HCT116 (cell line): ENCODE results near the gene HSPA12A. TPM values are rescaled to one million over a fixed set of nuclear protein-coding genes. Genes with fewer than 3 reads are reported as not detected.

ENCODE experiments used
- ATAC-seq: fragments of 200-7000 bp; cut with Tn5 transposase; 2 replicates; pipeline ENCODE4 v1.9.1; 2020; ENCODE audit warnings: mild to moderate bottlenecking, moderate library complexity
- BruUV-seq: library from RNA; stranded (reverse); fragments of 400-500 nt; replicated peaks from 2 replicates; lab custom pipeline; 2021; lab: Mats Ljungman, UMichigan
- CTCF ChIA-PET: fragments of 300-600 bp; sonication (Branson Sonifier 250); formaldehyde crosslinking; loops from one replicate; lab custom pipeline; 2021; ENCODE audit warnings: antibody characterized with exemption; lab: Charles Lee
- POLR2A ChIA-PET: fragments of 300-600, 350-600 bp; sonication (Branson Sonifier 250); formaldehyde crosslinking; loops from one replicate; lab custom pipeline; 2021; ENCODE audit warnings: antibody characterized with exemption; lab: Charles Lee
- RAD21 ChIA-PET, 2 experiments: fragments of 300-600 bp; sonication (Branson Sonifier 250); formaldehyde crosslinking; loops; one replicate each; lab custom pipeline; 2023; ENCODE audit warnings: low total read pairs in 2 of 2; ENCODE audit not compliant: uncharacterized antibody in 2 of 2, unreplicated experiment in 2 of 2, low non-redundant PET in 1 of 2; lab: Charles Lee
- DNase-seq: peaks from one replicate; pipeline ENCODE4 v3.0.0-alpha.2; 2010; ENCODE audit warnings: low read depth, low spot score
- H2AFZ ChIP-seq: fragments of 200-600 bp; shearing (Covaris generic), sonication (generic); 2 replicates; pipeline ENCODE4 v1.6.1; 2017; ENCODE audit warnings: low read depth, mixed run types, mixed read lengths, antibody characterized with exemption, low read length; ENCODE audit not compliant: poor library complexity, severe bottlenecking
- H3K27ac ChIP-seq: 2 replicates; pipeline ENCODE4 v1.5.1; 2012; ENCODE audit warnings: low read depth, low read length
- H3K27me3 ChIP-seq: fragments of 200-600 bp; sonication (generic); 2 replicates; pipeline ENCODE4 v1.6.1; 2016; ENCODE audit warnings: mixed run types, low read length, mixed read lengths; ENCODE audit not compliant: insufficient read depth
- H3K36me3 ChIP-seq, 2 experiments: fragments of 200-500 bp in 1 of 2; fragments of 200-600 bp in 1 of 2; sonication (Bioruptor generic) in 1 of 2; sonication (generic) in 1 of 2; 2 replicates each; pipeline versions ENCODE4 v1.5.1 to v1.6.1; 2014 to 2016; ENCODE audit warnings: low read length in 2 of 2, inconsistent platforms in 1 of 2, mixed read lengths in 1 of 2, mixed run types in 1 of 2; ENCODE audit not compliant: insufficient read depth in 2 of 2, control insufficient read depth in 1 of 2
- H3K4me1 ChIP-seq, 2 experiments: fragments of 200-600 bp in 1 of 2; sonication (generic) in 1 of 2; 2 replicates each; pipeline versions ENCODE4 v1.5.1 to v1.6.1; 2012 to 2017; ENCODE audit warnings: low read length in 2 of 2, inconsistent platforms in 1 of 2, mild to moderate bottlenecking in 1 of 2, mixed read lengths in 1 of 2, mixed run types in 1 of 2, moderate library complexity in 1 of 2; ENCODE audit not compliant: insufficient read depth in 2 of 2, control insufficient read depth in 1 of 2
- H3K4me2 ChIP-seq: fragments of 200-600 bp; sonication (generic); 2 replicates; pipeline ENCODE4 v1.6.1; 2017; ENCODE audit warnings: mixed run types, low read length, mixed read lengths
- H3K4me3 ChIP-seq, 2 experiments: fragments of 200-600 bp in 1 of 2; sonication (generic) in 1 of 2; replicated peaks in 1 of 2; 2 replicates each; pipeline ENCODE4 v1.5.1; 2011 to 2016; ENCODE audit warnings: low read length in 2 of 2, control low read depth in 1 of 2, low read depth in 1 of 2, mild to moderate bottlenecking in 1 of 2, mixed read lengths in 1 of 2, mixed run types in 1 of 2
- H3K79me2 ChIP-seq: fragments of 200-600 bp; sonication (generic); 2 replicates; pipeline ENCODE4 v1.6.1; 2017; ENCODE audit warnings: mild to moderate bottlenecking, mixed run types, low read length, moderate library complexity, mixed read lengths; ENCODE audit not compliant: insufficient read depth
- H3K9ac ChIP-seq: fragments of 200-600 bp; sonication (generic); 2 replicates; pipeline ENCODE4 v1.6.1; 2016; ENCODE audit warnings: low read length, mixed read lengths
- H3K9me2 ChIP-seq: fragments of 200-600 bp; sonication (generic), shearing (Covaris generic); 2 replicates; pipeline ENCODE4 v1.6.1; 2017; ENCODE audit warnings: mixed run types, mild to moderate bottlenecking, moderate library complexity; ENCODE audit not compliant: insufficient read depth
- H3K9me3 ChIP-seq, 2 experiments: fragments of 200-500 bp in 1 of 2; fragments of 200-600 bp in 1 of 2; sonication (Bioruptor generic) in 1 of 2; sonication (generic) in 1 of 2; 2 replicates each; pipeline ENCODE4 v1.6.1; 2014 to 2017; ENCODE audit warnings: low read length in 2 of 2, mixed read lengths in 2 of 2, inconsistent platforms in 1 of 2, low read depth in 1 of 2, mild to moderate bottlenecking in 1 of 2, mixed run types in 1 of 2, moderate library complexity in 1 of 2; ENCODE audit not compliant: control insufficient read depth in 1 of 2, insufficient read depth in 1 of 2
- H4K20me1 ChIP-seq: fragments of 200-600 bp; sonication (generic), shearing (Covaris generic); 2 replicates; pipeline ENCODE4 v1.6.1; 2017; ENCODE audit warnings: mixed run types, mild to moderate bottlenecking, moderate library complexity; ENCODE audit not compliant: insufficient read depth
- CBX3 ChIP-seq: IDR thresholded peaks from 2 replicates; pipeline ENCODE4 v1.6.1; 2012; ENCODE audit warnings: low read depth
- CEBPB ChIP-seq: IDR thresholded peaks from 2 replicates; pipeline ENCODE4 v1.6.1; 2012; ENCODE audit warnings: low read depth
- EGR1 ChIP-seq: IDR thresholded peaks from 2 replicates; pipeline ENCODE4 v1.6.1; 2012; ENCODE audit warnings: low read depth
- ELF1 ChIP-seq: IDR thresholded peaks from 2 replicates; pipeline ENCODE4 v1.6.1; 2012; ENCODE audit warnings: low read depth, borderline replicate concordance
- EZH2 ChIP-seq: fragments of 200-600 bp; sonication (generic); IDR thresholded peaks from 2 replicates; pipeline ENCODE4 v1.6.1; 2017; ENCODE audit warnings: antibody characterized with exemption, mixed run types
- EZH2phosphoT487 ChIP-seq: fragments of 200-600 bp; IDR thresholded peaks from 2 replicates; pipeline ENCODE4 v1.6.1; 2018; ENCODE audit warnings: antibody characterized with exemption, borderline replicate concordance
- JUND ChIP-seq: IDR thresholded peaks from 2 replicates; pipeline ENCODE4 v1.6.1; 2012
- POLR2A ChIP-seq: IDR thresholded peaks from 2 replicates; pipeline ENCODE4 v1.7.0; 2011; ENCODE audit warnings: borderline replicate concordance; ENCODE audit not compliant: insufficient read depth, insufficient read length; ENCODE audit errors: extremely low read depth
- POLR2AphosphoS5 ChIP-seq: IDR thresholded peaks from 2 replicates; pipeline ENCODE4 v1.6.1; 2011; ENCODE audit warnings: mild to moderate bottlenecking, low read depth, low read length, moderate library complexity
- RAD21 ChIP-seq: IDR thresholded peaks from 2 replicates; pipeline ENCODE4 v1.6.1; 2012; ENCODE audit warnings: low read depth, mild to moderate bottlenecking
- SP1 ChIP-seq: IDR thresholded peaks from 2 replicates; pipeline ENCODE4 v1.6.1; 2012; ENCODE audit warnings: low read depth
- SRF ChIP-seq: IDR thresholded peaks from 2 replicates; pipeline ENCODE4 v1.6.1; 2012; ENCODE audit warnings: low read depth
- TCF7L2 ChIP-seq: IDR thresholded peaks from 2 replicates; pipeline ENCODE4 v1.7.0; 2011; ENCODE audit warnings: borderline replicate concordance, inconsistent platforms; ENCODE audit not compliant: insufficient read depth, insufficient read length; ENCODE audit errors: extremely low read depth
- YY1 ChIP-seq: IDR thresholded peaks from 2 replicates; pipeline ENCODE4 v1.6.1; 2011; ENCODE audit warnings: low read length, low read depth, moderate library complexity, mild to moderate bottlenecking; ENCODE audit not compliant: insufficient replicate concordance; ENCODE audit errors: extremely low read depth
- ZFX ChIP-seq: fragments of 450-650 bp; IDR thresholded peaks from 2 replicates; pipeline ENCODE4 v1.6.1; 2017
- ZNF274 ChIP-seq: fragments of 200-500 bp; sonication (Bioruptor generic); IDR thresholded peaks from 2 replicates; pipeline ENCODE4 v1.6.1; 2014; ENCODE audit warnings: mild to moderate bottlenecking, low read depth, low read length, inconsistent platforms
- intact Hi-C: fragments of 100-400 bp; cut with micrococcal nuclease; formaldehyde crosslinking; loops from 2 replicates; pipeline ENCODE4 v1.10.0; 2022
- total RNA-seq: library from RNA; stranded (reverse); gene quantifications from one replicate; pipeline ENCODE4 v1.2.1, GENCODE V29; 2021; ENCODE audit not compliant: unreplicated experiment
- TF ChIP-seq, protein P1 (sequence below): IDR thresholded peaks from 2 replicates; pipeline ENCODE4 v1.6.1; 2011; ENCODE audit warnings: mild to moderate bottlenecking, low read length, moderate library complexity; ENCODE audit not compliant: insufficient replicate concordance; ENCODE audit errors: extremely low read depth
- TF ChIP-seq, protein P2 (sequence below): IDR thresholded peaks from 2 replicates; pipeline ENCODE4 v1.6.1; 2012
- TF ChIP-seq, protein P3 (sequence below), 3 experiments: fragments of 200-600 bp in 1 of 3; sonication (generic) in 1 of 3; IDR thresholded peaks in 2 of 3; conservative IDR thresholded peaks in 1 of 3; 2 replicates each; pipeline ENCODE4 v1.5.1; 2012 to 2017; ENCODE audit warnings: low read depth in 2 of 3, low read length in 2 of 3, antibody characterized with exemption in 1 of 3, borderline replicate concordance in 1 of 3, control low read depth in 1 of 3, mild to moderate bottlenecking in 1 of 3, mixed read lengths in 1 of 3, mixed run types in 1 of 3, moderate library complexity in 1 of 3; ENCODE audit not compliant: insufficient read depth in 1 of 3
- TF ChIP-seq, protein P4 (sequence below): IDR thresholded peaks from 2 replicates; pipeline ENCODE4 v1.6.1; 2012

Gene HSPA12A
- total RNA-seq, 1 experiment from 2014 or later: 19.8 TPM

DNA sequence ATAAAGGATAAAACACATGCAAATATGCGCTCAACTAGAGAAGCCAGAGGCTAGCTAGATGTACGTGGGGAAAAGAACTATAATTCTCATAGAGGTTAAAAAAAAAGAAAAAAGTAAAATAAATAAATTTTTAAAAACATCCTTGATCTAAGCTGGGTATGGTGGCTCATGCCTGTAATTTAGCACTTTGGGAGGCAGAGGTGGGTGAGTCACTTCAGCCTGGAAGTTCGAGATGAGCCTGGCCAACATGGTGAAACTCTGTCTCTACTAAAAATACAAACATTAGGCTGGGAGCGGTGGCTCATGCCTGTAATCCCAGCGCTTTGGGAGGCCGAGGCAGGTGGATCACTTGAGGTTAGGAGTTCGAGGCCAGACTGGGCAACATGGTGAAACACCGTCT, 18.6 kb upstream of the HSPA12A start:
- no peak overlapping the region for H2AFZ ChIP-seq
- RAD21 ChIA-PET: no interaction called here
- CTCF ChIA-PET: no interaction called here
- H3K79me2 ChIP-seq: no peaks in the 10 kb centered on the region
- no peak overlapping the region for H3K27ac ChIP-seq
- no peaks in the 10 kb centered on the region for H4K20me1 ChIP-seq
- no peaks in the 10 kb centered on the region for H3K4me1 ChIP-seq
- TF ChIP-seq EZH2phosphoT487 (no peak), POLR2AphosphoS5 (no peak), CBX3 (no peak), YY1 (no peak), RAD21 (no peak), CEBPB (no peak), SP1 (no peak), ELF1 (no peak), ZNF274 (no peak), ZFX (no peak), EZH2 (no peak), POLR2A (no peak), JUND (no peak), SRF (no peak), TCF7L2 (no peak), EGR1 (no peak)
- TF ChIP-seq, protein P1, sequence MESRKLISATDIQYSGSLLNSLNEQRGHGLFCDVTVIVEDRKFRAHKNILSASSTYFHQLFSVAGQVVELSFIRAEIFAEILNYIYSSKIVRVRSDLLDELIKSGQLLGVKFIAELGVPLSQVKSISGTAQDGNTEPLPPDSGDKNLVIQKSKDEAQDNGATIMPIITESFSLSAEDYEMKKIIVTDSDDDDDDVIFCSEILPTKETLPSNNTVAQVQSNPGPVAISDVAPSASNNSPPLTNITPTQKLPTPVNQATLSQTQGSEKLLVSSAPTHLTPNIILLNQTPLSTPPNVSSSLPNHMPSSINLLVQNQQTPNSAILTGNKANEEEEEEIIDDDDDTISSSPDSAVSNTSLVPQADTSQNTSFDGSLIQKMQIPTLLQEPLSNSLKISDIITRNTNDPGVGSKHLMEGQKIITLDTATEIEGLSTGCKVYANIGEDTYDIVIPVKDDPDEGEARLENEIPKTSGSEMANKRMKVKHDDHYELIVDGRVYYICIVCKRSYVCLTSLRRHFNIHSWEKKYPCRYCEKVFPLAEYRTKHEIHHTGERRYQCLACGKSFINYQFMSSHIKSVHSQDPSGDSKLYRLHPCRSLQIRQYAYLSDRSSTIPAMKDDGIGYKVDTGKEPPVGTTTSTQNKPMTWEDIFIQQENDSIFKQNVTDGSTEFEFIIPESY: no peak
- TF ChIP-seq, protein P2, sequence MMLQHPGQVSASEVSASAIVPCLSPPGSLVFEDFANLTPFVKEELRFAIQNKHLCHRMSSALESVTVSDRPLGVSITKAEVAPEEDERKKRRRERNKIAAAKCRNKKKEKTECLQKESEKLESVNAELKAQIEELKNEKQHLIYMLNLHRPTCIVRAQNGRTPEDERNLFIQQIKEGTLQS: no peak
- TF ChIP-seq, protein P3, sequence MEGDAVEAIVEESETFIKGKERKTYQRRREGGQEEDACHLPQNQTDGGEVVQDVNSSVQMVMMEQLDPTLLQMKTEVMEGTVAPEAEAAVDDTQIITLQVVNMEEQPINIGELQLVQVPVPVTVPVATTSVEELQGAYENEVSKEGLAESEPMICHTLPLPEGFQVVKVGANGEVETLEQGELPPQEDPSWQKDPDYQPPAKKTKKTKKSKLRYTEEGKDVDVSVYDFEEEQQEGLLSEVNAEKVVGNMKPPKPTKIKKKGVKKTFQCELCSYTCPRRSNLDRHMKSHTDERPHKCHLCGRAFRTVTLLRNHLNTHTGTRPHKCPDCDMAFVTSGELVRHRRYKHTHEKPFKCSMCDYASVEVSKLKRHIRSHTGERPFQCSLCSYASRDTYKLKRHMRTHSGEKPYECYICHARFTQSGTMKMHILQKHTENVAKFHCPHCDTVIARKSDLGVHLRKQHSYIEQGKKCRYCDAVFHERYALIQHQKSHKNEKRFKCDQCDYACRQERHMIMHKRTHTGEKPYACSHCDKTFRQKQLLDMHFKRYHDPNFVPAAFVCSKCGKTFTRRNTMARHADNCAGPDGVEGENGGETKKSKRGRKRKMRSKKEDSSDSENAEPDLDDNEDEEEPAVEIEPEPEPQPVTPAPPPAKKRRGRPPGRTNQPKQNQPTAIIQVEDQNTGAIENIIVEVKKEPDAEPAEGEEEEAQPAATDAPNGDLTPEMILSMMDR (IDR thresholded peaks at IDR 0.05 in 2 of 3, conservative IDR thresholded peaks at IDR 0.05 in 1 of 3; ENCODE audit: borderline replicate concordance in 1 of 3, insufficient read depth in 1 of 3, low read depth in 2 of 3, low read length in 2 of 3): no peak
- TF ChIP-seq, protein P4, sequence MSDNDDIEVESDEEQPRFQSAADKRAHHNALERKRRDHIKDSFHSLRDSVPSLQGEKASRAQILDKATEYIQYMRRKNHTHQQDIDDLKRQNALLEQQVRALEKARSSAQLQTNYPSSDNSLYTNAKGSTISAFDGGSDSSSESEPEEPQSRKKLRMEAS: no peak
- intact Hi-C loops: no loop called here
- no TSS peak for BruUV-seq
- H3K4me2 ChIP-seq: no peak overlapping the region
- no peaks in the 10 kb centered on the region for H3K9me2 ChIP-seq
- no peaks in the 10 kb centered on the region for H3K36me3 ChIP-seq
- POLR2A ChIA-PET: interaction anchor here (1.7 kb wide), 1 partner anchor 12 kb away, joined by 4 read pairs; no protein-coding TSS in a partner anchor
- DNase-seq (no peak), ATAC-seq (no peak)
- H3K27me3 ChIP-seq: peaks cover 3% of the 10 kb centered on the region; the same call in 1 of the 2 replicates
- H3K9ac ChIP-seq: no peak overlapping the region
- no peaks in the 10 kb centered on the region for H3K9me3 ChIP-seq
- H3K4me3 ChIP-seq: no peak overlapping the region
